Activated CD4-positive, alpha-beta T cell treated with anti-CD3 and anti-CD28 coated beads, Interleukin-2, amount 50 U/mL, for 16 hours (primary cell): ENCODE measurements around the gene ING1.
"Not testable (repeated sequence)": the region's sequence is repeated elsewhere in the genome, so short reads cannot be mapped to it uniquely, and the experiment has no call there.

ENCODE experiments used
- DNase-seq: peaks from one replicate; pipeline ENCODE4 v3.0.0-alpha.2; 2020

Gene ING1

GRCh38 chr13:110713642-110713952 lies at the start of gene ING1:
Gene ING1, plus strand, starts transcription at chr13:110713700. Its CDS starts 450 bp downstream, at chr13:110714150.
- DNase-seq = no peak

DNA sequence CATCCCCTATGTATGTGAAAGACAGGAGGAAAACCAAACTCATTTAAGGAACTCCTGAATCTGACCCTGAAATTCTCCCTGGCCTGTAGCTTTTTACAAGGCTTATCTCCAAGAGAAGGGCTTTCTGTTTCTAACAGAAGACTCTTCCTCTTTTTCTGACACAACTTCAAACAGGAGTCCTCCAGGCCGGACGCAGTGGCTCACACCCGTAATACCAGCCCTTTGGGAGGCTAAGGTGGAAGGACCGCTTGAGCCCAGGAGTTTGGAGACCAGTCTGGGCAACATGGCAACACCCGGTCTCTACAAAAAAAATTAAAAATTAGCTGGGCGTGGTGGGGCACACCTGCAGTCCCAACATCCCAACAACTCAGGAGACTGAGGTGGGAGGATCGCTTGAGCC lies 49.5 kb upstream of the ING1 start:
- DNase-seq = no peak

DNA sequence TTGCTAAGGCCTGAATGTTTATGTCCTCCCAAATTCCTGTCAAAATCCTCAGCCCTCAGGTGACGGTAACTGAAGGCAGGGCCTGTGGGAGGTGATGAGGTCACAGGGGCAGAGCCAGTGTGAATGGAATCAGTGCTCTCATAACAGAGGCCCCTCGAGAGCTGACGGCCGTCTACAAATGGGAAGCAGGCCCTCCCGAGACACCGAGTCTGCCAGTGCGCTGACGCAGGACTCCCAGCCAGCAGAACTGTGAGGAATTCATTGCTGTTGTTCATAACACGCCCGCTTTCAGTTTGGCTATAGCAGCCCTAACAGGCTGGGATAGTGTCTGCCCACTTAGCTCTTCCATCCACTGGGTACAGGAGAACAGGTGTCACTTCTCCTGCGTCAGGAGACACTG lies 48.8 kb upstream of the ING1 start:
- DNase-seq = no peak

DNA sequence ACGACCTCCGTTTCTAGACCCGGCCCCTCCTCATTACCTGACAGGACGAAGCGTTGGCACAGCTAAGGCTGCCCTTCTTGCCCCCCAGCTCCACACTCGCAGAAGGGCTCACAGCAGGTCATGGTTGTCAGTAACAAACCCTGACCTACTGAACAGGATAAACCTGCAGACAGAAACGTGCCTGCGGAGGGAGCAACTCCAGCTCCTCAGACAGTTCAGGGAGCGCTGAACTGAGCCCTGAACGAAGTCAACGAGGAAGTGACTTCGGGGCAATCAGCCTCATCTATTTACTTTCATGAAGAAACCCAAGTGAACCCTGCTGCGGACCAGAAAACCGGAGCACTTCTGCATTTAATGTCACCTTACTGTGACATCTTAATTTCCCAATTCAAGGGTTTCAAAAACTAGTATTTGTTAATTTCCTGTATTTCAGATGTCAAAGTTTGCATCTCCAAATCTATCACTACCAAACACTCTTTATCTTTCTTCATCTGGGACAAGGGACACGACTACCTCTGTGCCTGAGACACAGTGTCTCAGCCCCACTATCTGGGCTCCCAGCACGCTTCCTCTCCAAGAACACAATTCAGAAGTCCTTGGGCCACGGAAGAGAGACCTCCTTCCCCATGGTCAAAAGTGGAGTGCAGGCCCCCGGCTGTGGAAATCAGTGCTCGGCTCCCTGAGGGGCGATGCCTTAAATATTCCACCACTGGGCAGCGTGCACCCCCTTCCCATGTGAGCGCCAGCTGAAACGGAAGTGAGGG lies 47.8 kb upstream of the ING1 start:
- DNase-seq = no peak

DNA sequence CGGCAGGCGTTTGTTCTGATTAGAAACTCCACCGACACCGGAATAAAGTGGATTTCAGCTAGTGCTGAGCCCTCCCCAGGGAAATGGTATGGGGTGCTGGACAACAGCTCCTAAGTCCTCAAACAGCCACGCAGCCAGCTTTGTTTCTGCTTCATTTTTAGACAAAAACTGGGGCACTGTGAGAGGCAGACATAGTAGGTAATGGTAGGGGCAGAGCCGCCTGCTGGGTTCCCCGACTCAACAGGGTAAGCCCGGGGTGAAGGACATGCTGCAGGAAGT lies 47.3 kb upstream of the ING1 start:
- no peak for DNase-seq

GRCh38 chr13:110669036-110669435 lies 44.5 kb upstream of the ING1 start:
- no peak for DNase-seq

- DNase-seq = not testable (repeated sequence)
Measured at GRCh38 chr13:110669814-110670213, 43.7 kb upstream of the ING1 start.

GRCh38 chr13:110676595-110677587 lies 36.6 kb upstream of the ING1 start:
- no peak for DNase-seq

DNA sequence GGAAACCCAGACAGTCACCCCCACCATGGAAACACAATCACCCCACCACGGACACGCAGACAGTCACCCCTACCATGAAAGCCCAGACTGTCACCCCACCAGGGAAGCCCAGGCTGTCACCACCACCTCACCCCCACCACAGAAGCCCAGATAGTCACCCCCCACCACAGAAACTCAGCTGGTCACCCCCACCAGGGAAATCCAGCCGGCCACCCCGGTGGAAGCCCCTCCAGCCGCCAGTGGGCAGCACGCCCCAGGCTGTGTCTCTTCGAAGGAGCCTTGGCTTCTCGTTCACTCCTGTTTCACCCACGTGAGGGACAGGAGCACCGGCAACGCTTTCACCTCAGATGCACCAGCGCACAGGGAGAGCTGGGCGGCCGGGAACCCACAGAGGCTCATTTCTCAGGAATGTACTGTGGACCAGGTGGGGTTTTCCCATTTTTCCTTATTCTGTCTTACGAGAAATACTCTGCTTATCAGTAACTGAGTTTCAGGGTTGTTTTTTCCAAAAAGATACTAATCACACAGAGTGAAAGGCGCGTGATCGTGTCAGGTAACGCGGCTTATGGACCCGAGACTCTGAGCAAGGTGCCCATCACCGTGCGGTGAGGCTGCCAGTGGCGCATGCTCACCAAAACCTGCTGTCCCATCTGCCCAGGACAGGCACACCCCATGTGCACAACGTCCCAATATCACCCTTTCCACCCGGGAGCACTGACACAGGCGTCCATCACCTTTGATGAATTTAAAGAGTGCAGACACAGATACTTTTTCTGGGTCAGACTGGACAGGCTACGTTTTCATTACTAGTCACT lies 35.6 kb upstream of the ING1 start:
- DNase-seq = no peak

- no peak for DNase-seq
Measured at GRCh38 chr13:110680852-110681251, 32.6 kb upstream of the ING1 start.

GRCh38 chr13:110681868-110682550 lies 31.5 kb upstream of the ING1 start:
- no peak for DNase-seq

DNA sequence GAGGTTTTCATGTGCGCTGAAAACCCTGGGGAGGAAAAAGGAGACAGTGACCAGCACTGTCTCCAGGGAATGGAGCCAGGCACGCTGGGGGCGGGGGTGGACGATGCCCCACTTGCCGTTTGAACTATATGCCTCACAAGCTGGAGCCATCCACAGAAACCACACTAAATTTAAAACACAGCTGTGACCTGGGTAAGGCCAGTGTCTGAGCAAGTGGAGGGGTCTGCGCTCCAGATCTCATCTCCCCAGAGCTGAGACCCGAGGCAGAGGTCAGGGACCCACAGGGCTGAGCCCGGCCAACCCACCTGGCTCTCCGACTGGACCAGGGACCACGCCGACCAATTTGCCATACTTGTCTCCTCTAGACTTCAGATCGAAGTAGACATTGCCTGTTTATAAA lies 30.8 kb upstream of the ING1 start:
- DNase-seq = no peak

DNA sequence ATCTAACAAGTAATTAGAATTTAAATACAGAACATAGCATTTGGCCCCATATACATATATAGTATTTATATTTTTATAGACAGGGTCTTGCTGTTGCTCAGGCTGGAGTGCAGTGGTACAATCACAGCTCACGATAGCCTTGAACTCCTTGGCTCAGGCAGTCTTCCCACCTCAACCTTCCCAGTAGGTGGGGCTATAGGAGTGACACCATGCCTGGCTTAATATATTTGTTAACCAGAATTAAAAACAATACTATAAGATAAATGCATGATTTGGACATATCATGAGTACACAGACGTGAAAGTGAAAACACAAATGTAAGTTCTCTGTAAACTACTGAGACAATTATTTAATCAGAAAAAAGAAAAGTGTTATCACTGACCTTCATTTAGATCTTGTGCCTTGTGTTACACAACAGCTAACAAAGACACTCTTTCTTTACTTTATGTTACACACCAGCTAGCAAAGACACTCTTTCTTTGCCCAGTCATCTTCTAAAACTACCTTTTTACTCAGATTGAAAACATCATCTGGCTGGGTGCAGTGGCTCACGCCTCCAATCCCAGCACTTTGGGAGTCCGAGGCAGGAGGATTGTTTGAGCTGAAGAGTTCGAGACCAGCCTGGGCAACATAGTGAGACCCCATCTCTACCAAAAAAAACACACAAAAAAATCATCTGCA lies 30.2 kb upstream of the ING1 start:
- DNase-seq = no peak

DNA sequence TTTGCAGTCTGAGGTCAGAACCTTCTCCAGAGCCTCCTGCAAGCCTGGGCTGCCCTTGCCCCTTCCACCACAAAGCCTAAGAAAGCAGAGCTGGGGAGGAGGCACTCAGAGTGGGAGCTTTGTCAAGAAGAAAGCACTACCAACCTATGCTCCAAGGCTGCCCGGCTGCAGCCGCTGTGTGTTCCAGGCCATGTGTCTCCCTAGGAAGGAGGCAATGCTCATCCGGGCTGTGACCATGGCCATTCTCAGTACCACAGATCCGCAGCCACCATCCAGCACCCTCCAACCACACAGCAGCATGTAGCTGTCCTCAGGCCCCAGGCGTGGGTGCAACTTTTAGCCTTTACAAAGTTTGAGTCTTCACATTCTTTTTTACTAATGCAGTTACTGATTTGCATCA lies 29.6 kb upstream of the ING1 start:
- no peak for DNase-seq

DNA sequence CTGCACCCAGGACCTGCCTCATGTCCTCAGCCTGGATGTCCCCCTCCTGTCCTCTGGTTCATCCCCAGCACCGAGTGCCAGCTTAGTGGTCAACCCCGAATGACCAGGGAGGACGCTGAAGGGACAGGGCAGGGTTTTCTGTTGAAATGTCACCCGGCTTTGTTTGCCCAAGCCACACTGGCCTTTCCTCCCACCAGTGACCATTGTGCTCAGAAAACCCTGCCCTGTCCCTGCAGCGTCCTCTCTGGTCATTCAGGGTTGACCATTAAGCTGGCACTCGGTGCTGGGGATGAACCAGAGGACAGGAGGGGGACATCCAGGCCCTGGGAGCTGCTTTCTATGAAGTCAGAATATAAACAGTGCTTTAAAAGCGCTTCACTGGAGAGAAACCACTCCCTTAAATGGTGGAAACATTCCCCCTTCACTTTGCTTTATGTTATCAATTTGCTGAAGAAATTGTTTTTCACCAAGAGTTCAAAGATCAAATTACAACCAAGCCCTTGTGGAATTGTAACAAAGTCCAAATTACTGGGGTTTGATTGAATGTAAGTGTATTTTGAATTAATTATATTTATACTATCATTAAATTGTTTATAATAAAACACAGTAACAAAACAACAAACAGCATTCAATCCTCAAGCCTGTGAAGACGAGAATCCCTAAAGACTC lies 29.0 kb upstream of the ING1 start:
- no peak for DNase-seq

DNA sequence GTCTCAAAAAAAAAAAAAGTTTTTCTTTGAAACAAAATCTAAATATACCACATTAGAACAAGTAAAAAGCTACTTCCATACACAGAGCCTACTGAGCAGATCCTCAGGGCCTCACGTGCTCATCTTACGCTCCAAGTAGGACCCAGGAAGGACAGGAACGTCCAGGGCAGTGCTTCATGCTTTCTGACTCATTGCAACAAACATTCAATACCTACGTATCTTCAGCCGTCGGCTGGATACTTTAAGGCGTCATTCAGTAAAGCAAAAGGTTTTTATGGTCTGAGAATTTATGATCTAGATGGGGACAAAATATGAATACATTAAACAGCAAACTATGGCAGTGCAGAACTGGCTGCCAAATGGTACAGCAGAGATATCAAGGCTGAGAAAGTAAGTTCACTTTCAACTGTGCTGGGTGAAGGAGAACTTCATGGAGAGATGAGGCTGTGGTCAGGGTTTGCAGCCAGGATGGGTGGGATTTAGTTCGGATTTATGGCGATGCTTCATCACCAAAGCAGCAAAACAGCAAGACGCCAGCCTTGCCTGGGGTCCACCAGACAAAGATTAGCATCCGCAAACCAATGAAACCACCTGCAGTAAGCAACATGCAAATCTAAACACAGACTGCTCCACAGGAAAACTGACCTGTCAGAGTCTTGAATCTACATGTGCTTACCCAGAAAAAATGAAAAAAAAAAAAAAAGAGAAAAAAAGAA lies 28.0 kb upstream of the ING1 start:
- no peak for DNase-seq

DNA sequence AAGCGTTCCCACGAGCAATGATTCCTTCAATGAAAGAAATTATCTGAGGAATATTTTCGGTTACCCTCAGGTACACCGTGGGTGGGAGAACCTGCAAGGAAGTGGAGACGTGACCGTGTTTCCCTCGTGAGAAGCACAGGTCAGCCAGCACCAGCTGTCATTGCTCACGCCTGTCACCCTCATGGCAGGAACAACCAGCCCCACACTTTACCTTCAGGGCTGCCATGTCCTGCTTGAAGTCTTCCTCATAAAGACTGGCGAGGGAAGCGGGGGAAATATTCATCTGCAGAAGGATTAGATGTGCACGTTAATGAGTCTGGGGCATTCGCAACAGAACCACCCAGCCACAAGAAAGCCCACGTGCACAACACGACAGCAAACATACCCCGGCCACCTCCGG lies 25.8 kb upstream of the ING1 start:
- DNase-seq = no peak

GRCh38 chr13:110689041-110689440 lies 24.5 kb upstream of the ING1 start:
- no peak for DNase-seq

DNA sequence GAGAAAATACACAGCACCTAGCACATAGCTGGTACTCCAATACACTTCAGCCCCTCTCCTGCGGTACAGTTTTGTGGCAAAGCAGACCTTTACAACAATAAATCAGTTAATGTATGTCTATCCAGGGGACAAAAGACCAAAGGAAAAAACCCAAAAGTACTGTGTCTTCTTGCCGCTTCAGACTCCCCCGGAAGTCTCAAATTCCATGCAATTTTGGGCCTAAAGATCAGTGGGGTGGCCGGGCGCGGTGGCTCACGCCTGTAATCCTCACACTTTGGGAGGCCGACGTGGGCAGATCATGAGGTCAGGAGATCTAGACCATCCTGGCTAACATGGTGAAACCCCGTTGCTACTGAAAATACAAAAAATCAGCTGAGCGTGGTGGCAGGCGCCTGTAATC lies 23.8 kb upstream of the ING1 start:
- no peak for DNase-seq

- no peak for DNase-seq
Measured at GRCh38 chr13:110690516-110690915, 23.0 kb upstream of the ING1 start.

DNA sequence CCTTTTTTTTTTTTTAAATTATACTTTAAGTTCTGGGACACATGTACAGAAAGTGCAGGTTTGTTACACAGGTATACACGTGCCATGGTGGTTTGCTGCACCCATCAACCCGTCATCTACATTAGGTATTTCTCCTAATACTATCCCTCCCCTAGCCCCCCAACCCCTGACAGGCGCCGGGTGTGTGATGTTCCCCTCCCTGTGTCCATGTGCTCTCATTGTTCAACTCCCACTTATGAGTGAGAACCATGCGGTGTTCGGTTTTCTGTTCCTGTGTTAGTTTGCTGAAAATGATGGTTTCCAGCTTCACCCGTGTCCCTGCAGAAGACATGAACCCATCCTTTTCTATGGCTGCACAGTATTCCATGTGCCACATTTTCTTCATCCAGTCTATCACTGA lies 17.7 kb upstream of the ING1 start:
- not testable (repeated sequence) for DNase-seq
